ENCODE data around the gene VASH2. TPM values are rescaled to one million over a fixed set of nuclear protein-coding genes. Genes with fewer than 3 reads are reported as not detected.
"Not testable (repeated sequence)": the region's sequence is repeated elsewhere in the genome, so short reads cannot be mapped to it uniquely, and the experiment has no call there.

Gene VASH2
- total RNA-seq, 3 donors from 2014 or later: 2.3 to 4.0 (median 2.9) TPM

DNA sequence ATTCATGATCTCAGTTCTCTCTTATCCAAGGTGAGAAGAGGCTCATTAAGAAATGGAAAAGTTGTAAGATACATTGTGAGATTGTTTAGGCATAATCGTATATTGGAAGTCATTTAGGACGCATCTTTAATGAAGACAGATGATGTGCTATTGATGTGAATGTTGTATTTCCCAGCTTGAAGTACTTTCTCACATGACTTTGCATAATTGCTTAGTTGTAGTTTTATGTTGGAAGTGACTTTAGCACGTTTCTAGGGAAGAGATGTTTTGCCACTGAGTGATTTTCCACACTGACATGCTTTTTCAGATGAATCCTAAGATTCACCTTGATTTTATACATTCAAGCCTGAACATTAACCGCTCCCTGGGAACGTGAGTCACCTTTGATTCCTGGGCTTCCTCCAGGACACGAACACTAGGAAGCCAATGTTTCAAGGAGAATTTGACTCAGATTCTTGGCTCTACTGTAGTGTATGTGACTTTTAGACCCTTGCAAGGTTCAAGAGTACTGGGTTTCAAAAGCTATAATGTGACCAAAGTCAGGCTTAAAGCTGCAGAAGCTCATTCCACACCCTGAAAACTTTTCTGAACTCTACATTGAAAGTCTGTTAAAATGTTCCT, 37.5 kb downstream of the VASH2 start:
- no peak overlapping the region for H3K27ac ChIP-seq
- TF ChIP-seq POLR2A (IDR thresholded peaks at IDR 0.05): no peak
- H3K9me3 ChIP-seq: no peaks in the 10 kb centered on the region
- no peaks in the 10 kb centered on the region for H3K36me3 ChIP-seq
- H3K4me3 ChIP-seq: no peak overlapping the region
- H3K4me1 ChIP-seq: no peaks in the 10 kb centered on the region
- intact Hi-C loops (cut with DNase I; ENCODE audit: low total_unique reads): no loop called here
- DNase-seq (ENCODE audit: low spot score in 2 of 2): no peak
- H3K27me3 ChIP-seq: no peaks in the 10 kb centered on the region

DNA sequence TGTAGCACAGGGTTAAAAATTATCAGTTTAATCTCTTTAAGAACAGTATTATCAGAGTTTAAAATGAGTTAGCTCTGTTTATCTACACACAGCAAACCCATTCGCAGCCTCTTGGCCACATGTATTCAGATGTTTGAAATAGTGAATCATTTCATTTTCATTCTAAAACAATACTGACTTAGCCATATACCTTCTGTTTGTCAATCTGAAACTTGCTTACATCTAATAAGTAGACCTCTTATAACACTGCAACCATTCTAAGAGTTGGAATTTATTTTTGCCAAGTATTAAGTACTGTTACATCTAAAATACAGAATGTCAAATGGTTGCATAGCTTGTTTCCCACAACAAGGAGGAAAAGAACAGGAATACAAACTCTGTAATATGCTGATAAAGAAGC, 39.9 kb downstream of the VASH2 start:
- Histone ChIP-seq H3K36me3 (no peaks in the 10 kb centered on the region), H3K27me3 (no peaks in the 10 kb centered on the region), H3K4me3 (no peak overlapping the region), H3K4me1 (no peaks in the 10 kb centered on the region), H3K27ac (no peak overlapping the region), H3K9me3 (no peaks in the 10 kb centered on the region)
- intact Hi-C loops (cut with DNase I; ENCODE audit: low total_unique reads): no loop called here
- TF ChIP-seq, protein P1, sequence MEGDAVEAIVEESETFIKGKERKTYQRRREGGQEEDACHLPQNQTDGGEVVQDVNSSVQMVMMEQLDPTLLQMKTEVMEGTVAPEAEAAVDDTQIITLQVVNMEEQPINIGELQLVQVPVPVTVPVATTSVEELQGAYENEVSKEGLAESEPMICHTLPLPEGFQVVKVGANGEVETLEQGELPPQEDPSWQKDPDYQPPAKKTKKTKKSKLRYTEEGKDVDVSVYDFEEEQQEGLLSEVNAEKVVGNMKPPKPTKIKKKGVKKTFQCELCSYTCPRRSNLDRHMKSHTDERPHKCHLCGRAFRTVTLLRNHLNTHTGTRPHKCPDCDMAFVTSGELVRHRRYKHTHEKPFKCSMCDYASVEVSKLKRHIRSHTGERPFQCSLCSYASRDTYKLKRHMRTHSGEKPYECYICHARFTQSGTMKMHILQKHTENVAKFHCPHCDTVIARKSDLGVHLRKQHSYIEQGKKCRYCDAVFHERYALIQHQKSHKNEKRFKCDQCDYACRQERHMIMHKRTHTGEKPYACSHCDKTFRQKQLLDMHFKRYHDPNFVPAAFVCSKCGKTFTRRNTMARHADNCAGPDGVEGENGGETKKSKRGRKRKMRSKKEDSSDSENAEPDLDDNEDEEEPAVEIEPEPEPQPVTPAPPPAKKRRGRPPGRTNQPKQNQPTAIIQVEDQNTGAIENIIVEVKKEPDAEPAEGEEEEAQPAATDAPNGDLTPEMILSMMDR (IDR thresholded peaks at IDR 0.05): no peak
- no peak for TF ChIP-seq POLR2AphosphoS5 (IDR thresholded peaks at IDR 0.05)
- no peak for TF ChIP-seq POLR2A (IDR thresholded peaks at IDR 0.05)
- no peak for DNase-seq (ENCODE audit: low spot score in 2 of 2)

DNA sequence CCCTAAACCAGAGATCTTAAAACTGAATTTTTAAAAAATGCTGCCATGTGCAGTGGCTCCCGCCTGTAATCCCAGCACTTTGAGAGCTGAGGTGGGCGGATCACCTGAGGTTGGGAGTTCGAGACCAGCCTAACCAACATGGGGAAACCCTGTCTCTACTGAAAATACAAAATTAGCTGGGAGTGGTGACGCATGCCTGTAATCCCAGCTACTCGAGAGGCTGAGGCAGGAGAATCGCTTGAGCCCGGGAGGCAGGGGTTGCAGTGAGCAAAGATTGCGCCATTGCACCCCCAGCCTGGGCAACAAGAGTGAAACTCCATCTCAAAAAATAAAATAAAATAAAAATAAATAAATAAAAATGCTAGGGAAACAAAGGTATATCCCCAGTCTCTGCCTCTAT, 43.6 kb downstream of the VASH2 start:
- H3K4me3 ChIP-seq; H3K27me3 ChIP-seq; H3K36me3 ChIP-seq; H3K9me3 ChIP-seq; DNase-seq (ENCODE audit: low spot score in 2 of 2); H3K4me1 ChIP-seq; H3K27ac ChIP-seq; intact Hi-C loops (cut with DNase I; ENCODE audit: low total_unique reads): not testable (repeated sequence)

DNA sequence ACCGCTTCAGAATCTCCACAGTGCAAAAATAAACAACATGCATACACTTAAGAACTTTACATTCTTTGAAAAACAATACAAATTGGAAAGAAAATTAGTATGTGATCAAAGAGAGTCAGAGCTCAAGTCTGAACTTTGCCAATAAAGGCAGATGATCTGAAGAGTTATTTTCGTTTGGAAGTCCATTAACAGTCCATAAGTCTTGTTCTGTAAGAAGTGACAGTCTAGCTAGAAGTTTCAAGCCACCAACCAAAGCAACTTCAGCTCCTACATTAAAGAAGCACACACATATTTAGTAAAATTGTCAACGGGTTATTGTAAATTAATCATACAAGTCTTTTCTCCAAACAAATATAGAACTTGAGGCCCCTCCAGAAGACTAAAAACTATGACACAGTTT, 44.6 kb downstream of the VASH2 start:
- Histone ChIP-seq H3K4me1 (no peaks in the 10 kb centered on the region), H3K36me3 (peaks cover 3% of the 10 kb centered on the region), H3K4me3 (no peak overlapping the region), H3K27ac (no peak overlapping the region), H3K27me3 (no peaks in the 10 kb centered on the region), H3K9me3 (no peaks in the 10 kb centered on the region)
- intact Hi-C loops (cut with DNase I; ENCODE audit: low total_unique reads): no loop called here
- no peak for TF ChIP-seq POLR2A (IDR thresholded peaks at IDR 0.05)
- TF ChIP-seq, protein P1 (IDR thresholded peaks at IDR 0.05): no peak
- TF ChIP-seq POLR2AphosphoS5 (IDR thresholded peaks at IDR 0.05): no peak
- no peak for DNase-seq (ENCODE audit: low spot score in 2 of 2)

DNA sequence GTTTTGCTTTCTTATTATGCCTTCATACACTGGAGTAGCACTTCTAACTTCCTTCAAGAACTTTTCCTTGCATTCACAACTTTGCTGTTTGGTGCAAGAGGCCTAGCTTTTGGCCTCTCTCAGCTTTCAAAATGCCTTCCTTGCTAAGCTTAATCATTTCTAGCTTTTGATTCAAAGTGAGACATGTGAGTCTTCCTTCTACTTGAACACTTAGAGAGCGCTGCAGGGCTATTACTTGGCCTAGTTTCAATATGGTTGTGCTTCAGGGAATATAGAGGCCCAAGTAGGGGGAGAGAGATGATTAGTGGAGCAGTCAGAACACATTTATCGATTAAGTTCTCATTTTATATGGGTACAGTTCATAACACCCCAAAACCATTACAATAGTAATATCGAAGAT, 52.9 kb downstream of the VASH2 start:
- no peaks in the 10 kb centered on the region for H3K9me3 ChIP-seq
- no peak for DNase-seq (ENCODE audit: low spot score in 2 of 2)
- no peak overlapping the region for H3K27ac ChIP-seq
- no peak overlapping the region for H3K4me3 ChIP-seq
- no peaks in the 10 kb centered on the region for H3K27me3 ChIP-seq
- no peaks in the 10 kb centered on the region for H3K36me3 ChIP-seq
- intact Hi-C loops (cut with DNase I; ENCODE audit: low total_unique reads): no loop called here
- no peaks in the 10 kb centered on the region for H3K4me1 ChIP-seq
- TF ChIP-seq POLR2A (IDR thresholded peaks at IDR 0.05) (no peak), POLR2AphosphoS5 (IDR thresholded peaks at IDR 0.05) (no peak)
- TF ChIP-seq, protein P1 (IDR thresholded peaks at IDR 0.05): no peak

DNA sequence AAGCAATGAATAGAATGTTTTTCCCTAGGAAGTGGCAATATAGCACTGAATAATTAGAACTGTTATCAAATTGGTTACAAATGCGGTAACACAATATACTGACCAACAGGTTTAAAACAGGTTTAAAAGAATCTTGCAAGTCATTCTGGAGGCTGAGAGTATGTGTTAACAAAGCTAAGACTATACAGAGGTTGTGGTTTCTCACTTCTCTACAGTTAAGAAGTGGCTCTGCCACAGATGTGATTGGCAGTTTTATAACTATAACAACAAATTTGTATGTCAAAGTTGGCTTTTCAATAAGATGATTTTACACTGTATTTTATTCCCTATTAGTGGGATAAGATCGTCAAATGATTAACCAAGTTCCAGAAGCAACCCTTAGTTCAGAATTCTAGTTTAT, 58.2 kb downstream of the VASH2 start:
- no peak for DNase-seq (ENCODE audit: low spot score in 2 of 2)
- TF ChIP-seq, protein P1 (IDR thresholded peaks at IDR 0.05): no peak
- no peak for TF ChIP-seq POLR2AphosphoS5 (IDR thresholded peaks at IDR 0.05)
- TF ChIP-seq POLR2A (IDR thresholded peaks at IDR 0.05): no peak
- Histone ChIP-seq H3K36me3 (no peaks in the 10 kb centered on the region), H3K27ac (no peak overlapping the region), H3K4me1 (no peaks in the 10 kb centered on the region), H3K4me3 (no peak overlapping the region), H3K9me3 (no peaks in the 10 kb centered on the region), H3K27me3 (no peaks in the 10 kb centered on the region)
- intact Hi-C loops (cut with DNase I; ENCODE audit: low total_unique reads): no loop called here

All from breast epithelium (tissue), 4 donors.